SH-SY5Y (cell line): ENCODE results near the gene CENPT.

Experiments used
- GATA2 ChIP-seq: IDR thresholded peaks from 2 replicates; pipeline ENCODE4 v1.6.1; 2011; ENCODE audit warnings: mild to moderate bottlenecking, low read depth, low read length
- GATA3 ChIP-seq: IDR thresholded peaks from 2 replicates; pipeline ENCODE4 v1.6.1; 2011; ENCODE audit warnings: low read depth, mild to moderate bottlenecking, low read length, moderate library complexity

GRCh38 chr16:67861877-67862276, 14.4 kb upstream of the CENPT start:
- TF ChIP-seq GATA3 (no peak), GATA2 (no peak)
